GM04503 (cell line): ENCODE measurements around the gene EPB41L3.

ENCODE experiments used
- DNase-seq: peaks from one replicate; pipeline ENCODE4 v3.0.0-alpha.2; 2012; ENCODE audit warnings: low read depth

The EPB41L3 gene

GRCh38 chr18:5413447-5413846, 130.3 kb downstream of the EPB41L3 start:
- DNase-seq: no peak

- DNase-seq: no peak
These were observed 133.2 kb downstream of the EPB41L3 start for GRCh38 chr18:5410582-5410981.

GRCh38 chr18:5398269-5398668, 145.5 kb downstream of the EPB41L3 start:
- DNase-seq: no peak

GRCh38 chr18:5397102-5397501, 146.7 kb downstream of the EPB41L3 start:
- no peak for DNase-seq

GRCh38 chr18:5395860-5396448, 147.8 kb downstream of the EPB41L3 start:
- DNase-seq: no peak

- no peak for DNase-seq
These were observed 150.0 kb downstream of the EPB41L3 start for GRCh38 chr18:5393779-5394178.

- DNase-seq: no peak
These were observed 152.4 kb downstream of the EPB41L3 start for GRCh38 chr18:5391409-5391808.

- DNase-seq: no peak
These were observed 154.4 kb downstream of the EPB41L3 start for GRCh38 chr18:5389356-5389755.

- DNase-seq: no peak
These were observed 154.9 kb downstream of the EPB41L3 start for GRCh38 chr18:5388896-5389295.

GRCh38 chr18:5380586-5380985, 163.2 kb downstream of the EPB41L3 start:
- no peak for DNase-seq

- no peak for DNase-seq
These were observed 166.8 kb downstream of the EPB41L3 start for GRCh38 chr18:5376986-5377385.

GRCh38 chr18:5370332-5370731, 173.5 kb downstream of the EPB41L3 start:
- no peak for DNase-seq

GRCh38 chr18:5369513-5369912, 174.3 kb downstream of the EPB41L3 start:
- DNase-seq: no peak

- no peak for DNase-seq
These were observed 178.4 kb downstream of the EPB41L3 start for GRCh38 chr18:5365443-5365842.

- no peak for DNase-seq
These were observed 193.2 kb downstream of the EPB41L3 start for GRCh38 chr18:5350636-5351035.
